ENCODE data around the gene DDX42. TPM values are rescaled to one million over a fixed set of nuclear protein-coding genes. Genes with fewer than 3 reads are reported as not detected.

DDX42 gene
- total and polyA plus RNA-seq, 9 of the 15 experiments (the other 6 are each of a cell fraction or from before 2014, with no cell fraction given), result 16.5 to 149 (median 87.6) TPM

GRCh38 chr17:63834431-63835166, 60.6 kb downstream of the DDX42 start (continued):
- TF ChIP-seq ZNF609 (CRISPR knock-in tag; IDR thresholded peaks at IDR 0.05; ENCODE audit: borderline replicate concordance) (no peak), ZBTB12 (CRISPR knock-in tag; IDR thresholded peaks at IDR 0.05) (no peak), CHCHD3 (CRISPR knock-in tag; IDR thresholded peaks at IDR 0.05) (no peak), MLX (CRISPR knock-in tag; conservative IDR thresholded peaks at IDR 0.05) (no peak), XRCC5 (IDR thresholded peaks at IDR 0.05; ENCODE audit: low read depth, low read length) (peak; percentile 92), BCOR (IDR thresholded peaks at IDR 0.05) (no peak), TBL1XR1 (IDR thresholded peaks at IDR 0.05; ENCODE audit: low read length in 2 of 2) (no peak), SREBF1 (IDR thresholded peaks at IDR 0.05; ENCODE audit: borderline replicate concordance, low read depth, low read length) (no peak), GABPB2 (CRISPR knock-in tag; conservative IDR thresholded peaks at IDR 0.05) (no peak), HDGF (IDR thresholded peaks at IDR 0.05) (no peak), SMAD2 (IDR thresholded peaks at IDR 0.05; ENCODE audit: low read depth, low read length) (no peak), VEZF1 (CRISPR knock-in tag; IDR thresholded peaks at IDR 0.05) (peak; percentile 66), CBX5 (IDR thresholded peaks at IDR 0.05; ENCODE audit: borderline replicate concordance, low read depth) (no peak), KAT7 (CRISPR knock-in tag; IDR thresholded peaks at IDR 0.05; ENCODE audit: borderline replicate concordance) (no peak), CTBP1 (IDR thresholded peaks at IDR 0.05; ENCODE audit: borderline replicate concordance) (peak; percentile 35; the same call in 1 of the 2 replicates), CTCF (IDR thresholded peaks at IDR 0.05 in 2 of 3, conservative IDR thresholded peaks at IDR 0.05 in 1 of 3; ENCODE audit: insufficient read depth in 2 of 3, low read depth in 1 of 3, low read length in 3 of 3) (peak; percentile 91 to 99 (median 99))
